Central memory CD8-positive, alpha-beta T cell (primary cell): ENCODE measurements around the gene NOCT.
A peak's percentile ranks its signal among the peaks of the same experiment; 100 is the strongest.
"Not testable (repeated sequence)": the region's sequence is repeated elsewhere in the genome, so short reads cannot be mapped to it uniquely, and the experiment has no call there.

Source experiments
- ATAC-seq: fragments of 150-1000 bp; cut with Tn5 transposase; replicated peaks from 2 replicates; pipeline ENCODE4 v1.10.0; 2022; ENCODE audit warnings: mild to moderate bottlenecking, moderate FRiP score, moderate number of reproducible peaks; ENCODE audit not compliant: poor library complexity, severe bottlenecking; ENCODE audit errors: extremely low read depth
- DNase-seq, 2 donors: peaks; one replicate each; pipeline ENCODE4 v3.0.0; 2021; ENCODE audit warnings: low spot score in 2 of 2
- H3K27ac Mint-ChIP-seq: one replicate; pipeline ENCODE4 v1.8.0; 2022; ENCODE audit warnings: low read depth, mild to moderate bottlenecking, moderate library complexity, mixed read lengths
- H3K27me3 Mint-ChIP-seq: one replicate; pipeline ENCODE4 v1.8.0; 2022; ENCODE audit warnings: mixed read lengths
- H3K36me3 Mint-ChIP-seq: one replicate; pipeline ENCODE4 v1.8.0; 2022; ENCODE audit warnings: mild to moderate bottlenecking, moderate library complexity, mixed read lengths; ENCODE audit not compliant: insufficient read depth
- H3K4me1 Mint-ChIP-seq: one replicate; pipeline ENCODE4 v1.8.0; 2022; ENCODE audit warnings: mixed read lengths
- H3K4me3 Mint-ChIP-seq: one replicate; pipeline ENCODE4 v1.8.0; 2022; ENCODE audit warnings: mild to moderate bottlenecking, moderate library complexity, mixed read lengths
- H3K9me3 Mint-ChIP-seq: one replicate; pipeline ENCODE4 v1.8.0; 2022; ENCODE audit warnings: mixed read lengths

Gene NOCT

GRCh38 chr4:138984647-138985046, 30.9 kb upstream of the NOCT start:
- Mint-ChIP-seq H3K9me3 (no peaks in the 10 kb centered on the region), H3K36me3 (peaks cover 1% of the 10 kb centered on the region), H3K27ac (no peak overlapping the region), H3K27me3 (peaks cover 11% of the 10 kb centered on the region), H3K4me1 (no peaks in the 10 kb centered on the region), H3K4me3 (no peak overlapping the region)
- ATAC-seq (no peak), DNase-seq (no peak)

- peaks cover 11% of the 10 kb centered on the region for H3K27me3 Mint-ChIP-seq
- ATAC-seq (no peak), DNase-seq (no peak)
Measured at GRCh38 chr4:138992676-138993075, 22.9 kb upstream of the NOCT start.

GRCh38 chr4:138996090-138996489, 19.5 kb upstream of the NOCT start:
- no peak for ATAC-seq
- no peak overlapping the region for H3K27ac Mint-ChIP-seq

More at GRCh38 chr4:138992676-138993075, 22.9 kb upstream of the NOCT start:
- Mint-ChIP-seq H3K4me3 (no peak overlapping the region), H3K27ac (no peak overlapping the region), H3K36me3 (peaks cover 3% of the 10 kb centered on the region), H3K4me1 (no peaks in the 10 kb centered on the region), H3K9me3 (no peaks in the 10 kb centered on the region)

GRCh38 chr4:138999666-139000065, 15.9 kb upstream of the NOCT start:
- H3K4me1 Mint-ChIP-seq: no peaks in the 10 kb centered on the region
- H3K27ac Mint-ChIP-seq: no peak overlapping the region
- H3K36me3 Mint-ChIP-seq: peaks cover 2% of the 10 kb centered on the region
- H3K4me3 Mint-ChIP-seq: no peak overlapping the region
- no peak for ATAC-seq
- no peaks in the 10 kb centered on the region for H3K27me3 Mint-ChIP-seq
- H3K9me3 Mint-ChIP-seq: no peaks in the 10 kb centered on the region
- DNase-seq: no peak

More at GRCh38 chr4:138996090-138996489, 19.5 kb upstream of the NOCT start:
- peaks cover 2% of the 10 kb centered on the region for H3K36me3 Mint-ChIP-seq
- H3K4me1 Mint-ChIP-seq: no peaks in the 10 kb centered on the region
- H3K9me3 Mint-ChIP-seq: no peaks in the 10 kb centered on the region
- H3K4me3 Mint-ChIP-seq: no peak overlapping the region
- DNase-seq: no peak
- H3K27me3 Mint-ChIP-seq: no peaks in the 10 kb centered on the region

DNA sequence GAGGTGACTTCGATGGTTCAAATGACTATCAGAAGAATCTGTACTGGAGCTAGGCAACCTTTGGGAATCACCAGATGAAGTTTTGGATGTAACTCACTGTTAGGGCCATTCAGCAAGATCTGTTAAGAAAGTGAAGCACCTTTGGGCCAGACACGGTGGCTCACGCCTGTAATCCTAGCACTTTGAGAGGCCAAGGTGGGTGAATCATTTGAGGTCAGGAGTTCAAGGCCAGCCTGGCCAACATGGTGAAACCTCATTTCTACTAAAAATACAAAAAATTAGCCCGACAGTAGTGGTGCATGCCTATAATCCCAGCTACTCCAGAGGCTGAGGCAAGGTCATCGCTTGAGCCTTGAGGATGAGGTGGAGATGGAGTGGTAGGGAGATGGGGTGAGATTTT, 15.4 kb upstream of the NOCT start:
- not testable (repeated sequence) for H3K36me3 Mint-ChIP-seq, H3K27ac Mint-ChIP-seq, DNase-seq, H3K27me3 Mint-ChIP-seq, H3K9me3 Mint-ChIP-seq, H3K4me1 Mint-ChIP-seq, ATAC-seq, H3K4me3 Mint-ChIP-seq

DNA sequence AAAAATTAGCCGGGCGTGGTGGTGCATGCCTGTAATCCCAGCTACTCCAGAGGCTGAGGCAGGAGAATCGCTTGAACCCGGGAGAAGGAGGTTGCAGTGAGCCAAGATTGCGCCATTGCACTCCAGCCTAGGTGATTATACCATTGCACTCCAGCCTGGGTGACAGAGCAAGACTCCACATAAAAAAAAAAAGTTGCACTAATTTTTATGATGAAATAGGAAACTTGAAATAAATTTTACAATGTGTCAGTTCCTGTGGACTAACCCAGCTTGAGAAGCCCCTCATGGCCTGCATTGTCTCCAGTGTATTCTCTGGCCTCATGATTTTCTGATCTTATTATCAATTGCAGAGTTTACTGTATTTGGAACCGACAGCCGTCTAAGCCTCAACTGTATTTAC, 14.2 kb upstream of the NOCT start:
- not testable (repeated sequence) for H3K9me3 Mint-ChIP-seq, ATAC-seq, DNase-seq

DNA sequence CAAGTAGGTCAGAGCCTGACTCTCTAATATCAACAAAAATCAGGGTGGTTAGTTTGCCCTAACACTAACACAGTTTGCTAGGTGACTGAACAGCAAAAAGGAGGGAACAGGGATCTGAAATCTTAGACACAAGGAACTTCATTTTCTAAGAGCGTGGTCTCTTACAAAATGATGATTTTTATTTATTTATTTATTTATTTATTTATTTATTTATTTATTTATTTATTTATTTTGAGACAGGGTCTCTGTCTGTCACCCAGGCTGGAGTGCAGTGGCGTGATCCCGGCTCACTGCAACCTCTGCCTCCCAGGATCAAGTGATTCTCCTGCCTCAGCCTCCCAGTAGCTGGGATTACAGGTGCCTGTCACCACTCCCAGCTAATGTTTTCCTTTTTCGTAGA, 11.9 kb upstream of the NOCT start:
- H3K27ac Mint-ChIP-seq, H3K4me3 Mint-ChIP-seq, H3K9me3 Mint-ChIP-seq, H3K27me3 Mint-ChIP-seq, DNase-seq, H3K36me3 Mint-ChIP-seq, ATAC-seq, H3K4me1 Mint-ChIP-seq: not testable (repeated sequence)

More for the DNA sequence above, 14.2 kb upstream of the NOCT start:
- H3K4me3 Mint-ChIP-seq, H3K27ac Mint-ChIP-seq, H3K27me3 Mint-ChIP-seq, H3K36me3 Mint-ChIP-seq, H3K4me1 Mint-ChIP-seq: not testable (repeated sequence)

- H3K27me3 Mint-ChIP-seq: no peaks in the 10 kb centered on the region
- no peak overlapping the region for H3K4me3 Mint-ChIP-seq
- no peaks in the 10 kb centered on the region for H3K36me3 Mint-ChIP-seq
- no peak for DNase-seq
- H3K4me1 Mint-ChIP-seq: no peaks in the 10 kb centered on the region
- no peak overlapping the region for H3K27ac Mint-ChIP-seq
- ATAC-seq: no peak
- no peaks in the 10 kb centered on the region for H3K9me3 Mint-ChIP-seq
Measured at GRCh38 chr4:139005774-139006173, 9.8 kb upstream of the NOCT start.

GRCh38 chr4:139007640-139008039, 7.9 kb upstream of the NOCT start:
- H3K27ac Mint-ChIP-seq: no peak overlapping the region
- H3K4me1 Mint-ChIP-seq: no peaks in the 10 kb centered on the region
- H3K9me3 Mint-ChIP-seq: no peaks in the 10 kb centered on the region
- no peaks in the 10 kb centered on the region for H3K36me3 Mint-ChIP-seq
- DNase-seq (no peak), ATAC-seq (no peak)
- no peaks in the 10 kb centered on the region for H3K27me3 Mint-ChIP-seq
- no peak overlapping the region for H3K4me3 Mint-ChIP-seq

DNA sequence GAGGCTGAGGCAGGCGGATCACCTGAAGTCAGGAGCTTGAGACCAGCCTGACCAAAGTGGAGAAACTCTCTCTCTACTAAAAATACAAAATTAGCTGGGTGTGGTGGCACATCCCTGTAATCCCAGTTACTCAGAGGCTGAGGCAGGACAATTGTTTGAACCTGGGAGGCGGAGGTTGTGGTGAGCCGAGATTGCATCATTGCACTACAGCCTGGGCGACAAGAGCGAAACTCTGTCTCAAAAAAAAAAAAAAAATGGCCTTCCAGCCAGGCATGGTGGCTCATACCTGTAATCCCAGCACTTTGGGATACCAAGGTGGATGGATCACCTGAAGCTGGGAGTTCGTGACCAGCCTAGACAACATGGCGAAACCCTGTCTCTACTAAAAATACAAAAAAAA, 7.3 kb upstream of the NOCT start:
- H3K27me3 Mint-ChIP-seq, ATAC-seq, H3K4me1 Mint-ChIP-seq, H3K4me3 Mint-ChIP-seq, H3K27ac Mint-ChIP-seq, H3K9me3 Mint-ChIP-seq, DNase-seq, H3K36me3 Mint-ChIP-seq: not testable (repeated sequence)

DNA sequence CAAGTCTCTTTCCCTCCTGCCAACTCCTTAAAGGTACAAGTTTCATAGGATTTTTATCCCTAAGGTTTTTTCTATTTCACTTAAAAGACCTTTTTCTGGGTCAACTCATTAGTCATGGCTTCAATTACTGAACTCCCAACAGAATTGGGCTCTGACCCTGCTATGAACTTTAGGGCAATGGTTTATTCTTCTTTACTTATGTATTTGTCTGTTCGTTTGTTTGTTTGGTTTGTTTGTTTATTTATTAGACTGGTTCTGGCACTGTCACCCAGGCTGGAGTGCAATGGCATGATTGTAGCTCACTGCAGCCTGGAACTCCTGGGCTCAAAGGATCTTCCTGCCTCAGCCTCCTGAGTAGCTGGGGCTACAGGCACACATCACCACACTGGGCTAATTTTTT, 5.9 kb upstream of the NOCT start:
- no peak for ATAC-seq
- no peaks in the 10 kb centered on the region for H3K27me3 Mint-ChIP-seq
- no peaks in the 10 kb centered on the region for H3K36me3 Mint-ChIP-seq
- no peak overlapping the region for H3K27ac Mint-ChIP-seq
- no peak for DNase-seq
- H3K9me3 Mint-ChIP-seq: no peaks in the 10 kb centered on the region
- H3K4me1 Mint-ChIP-seq: peaks cover 4% of the 10 kb centered on the region
- no peak overlapping the region for H3K4me3 Mint-ChIP-seq

DNA sequence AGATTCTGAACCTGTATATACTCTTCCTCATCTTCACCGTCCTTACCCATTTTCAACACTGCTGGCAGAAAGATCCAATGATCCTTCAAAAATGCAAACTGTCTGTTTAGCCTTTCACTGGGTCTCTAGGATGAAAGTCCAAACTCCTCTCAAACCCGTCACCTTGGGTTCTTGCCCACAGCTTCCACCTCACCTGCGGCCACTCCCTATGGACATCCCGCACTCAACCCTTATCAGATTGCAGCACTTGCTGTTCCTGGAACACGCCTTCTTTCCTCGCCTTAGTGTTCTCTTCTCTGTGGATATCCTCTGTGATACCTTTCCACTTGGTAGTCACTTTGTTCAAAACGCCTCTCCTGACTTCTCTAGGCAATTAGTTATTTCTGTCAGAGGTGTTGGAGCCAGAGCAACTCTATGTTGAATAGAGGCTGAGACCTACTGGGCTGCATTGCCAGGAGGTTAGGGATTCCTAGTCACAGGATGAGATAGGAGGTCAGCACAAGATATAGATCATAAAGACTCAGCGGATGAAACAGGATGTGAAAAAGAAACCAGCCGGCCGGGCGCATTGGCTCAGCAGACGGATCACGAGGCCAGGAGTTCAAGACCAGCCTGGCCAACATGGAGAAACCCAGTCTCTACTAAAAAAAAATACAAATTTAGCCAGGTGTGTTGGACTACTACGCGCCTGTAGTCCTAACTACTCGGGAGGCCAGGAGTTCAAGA, 4.2 kb upstream of the NOCT start:
- DNase-seq (no peak), ATAC-seq (no peak)
- H3K9me3 Mint-ChIP-seq: no peaks in the 10 kb centered on the region
- no peak overlapping the region for H3K27ac Mint-ChIP-seq
- H3K36me3 Mint-ChIP-seq: peaks cover 10% of the 10 kb centered on the region
- H3K27me3 Mint-ChIP-seq: no peaks in the 10 kb centered on the region
- peaks cover 11% of the 10 kb centered on the region for H3K4me1 Mint-ChIP-seq
- no peak overlapping the region for H3K4me3 Mint-ChIP-seq

- H3K27ac Mint-ChIP-seq: peak overlapping the region; percentile 96
- no peaks in the 10 kb centered on the region for H3K27me3 Mint-ChIP-seq
- peaks cover 16% of the 10 kb centered on the region for H3K4me1 Mint-ChIP-seq
- peak overlapping the region; percentile 75 for H3K4me3 Mint-ChIP-seq
- H3K9me3 Mint-ChIP-seq: no peaks in the 10 kb centered on the region
- ATAC-seq (peak; percentile 12), DNase-seq (no peak)
- H3K36me3 Mint-ChIP-seq: peaks cover 12% of the 10 kb centered on the region
Measured at GRCh38 chr4:139014371-139015268, 961 bp upstream of the NOCT start.
